GM12874 (cell line): ENCODE results near the gene PHLDA1.

Source experiments
- TF ChIP-seq, protein P1 (sequence below): IDR thresholded peaks from 2 replicates; pipeline ENCODE4 v1.5.1; 2011; ENCODE audit warnings: low read depth, mild to moderate bottlenecking, control low read depth, low read length, moderate library complexity; ENCODE audit not compliant: insufficient read depth

Gene PHLDA1

DNA sequence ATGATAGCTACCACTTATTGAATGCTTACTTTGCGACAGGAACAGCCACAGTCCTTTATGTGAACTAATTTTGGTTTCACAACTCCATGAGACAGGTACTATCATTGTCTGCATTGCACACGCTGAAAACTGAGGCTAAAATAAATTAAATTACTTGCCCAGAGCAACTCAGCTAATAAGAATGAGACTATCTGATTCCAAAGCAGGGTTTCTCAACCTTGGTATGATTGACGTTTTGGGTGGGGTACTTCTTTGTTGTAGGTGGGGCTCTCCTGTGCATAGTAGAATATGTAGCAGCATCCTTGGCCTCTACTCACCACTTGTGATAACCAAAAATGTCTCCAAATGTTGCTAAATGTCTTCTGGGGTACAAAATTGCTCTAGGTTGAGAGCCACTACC, 9.1 kb downstream of the PHLDA1 start:
- TF ChIP-seq, protein P1, sequence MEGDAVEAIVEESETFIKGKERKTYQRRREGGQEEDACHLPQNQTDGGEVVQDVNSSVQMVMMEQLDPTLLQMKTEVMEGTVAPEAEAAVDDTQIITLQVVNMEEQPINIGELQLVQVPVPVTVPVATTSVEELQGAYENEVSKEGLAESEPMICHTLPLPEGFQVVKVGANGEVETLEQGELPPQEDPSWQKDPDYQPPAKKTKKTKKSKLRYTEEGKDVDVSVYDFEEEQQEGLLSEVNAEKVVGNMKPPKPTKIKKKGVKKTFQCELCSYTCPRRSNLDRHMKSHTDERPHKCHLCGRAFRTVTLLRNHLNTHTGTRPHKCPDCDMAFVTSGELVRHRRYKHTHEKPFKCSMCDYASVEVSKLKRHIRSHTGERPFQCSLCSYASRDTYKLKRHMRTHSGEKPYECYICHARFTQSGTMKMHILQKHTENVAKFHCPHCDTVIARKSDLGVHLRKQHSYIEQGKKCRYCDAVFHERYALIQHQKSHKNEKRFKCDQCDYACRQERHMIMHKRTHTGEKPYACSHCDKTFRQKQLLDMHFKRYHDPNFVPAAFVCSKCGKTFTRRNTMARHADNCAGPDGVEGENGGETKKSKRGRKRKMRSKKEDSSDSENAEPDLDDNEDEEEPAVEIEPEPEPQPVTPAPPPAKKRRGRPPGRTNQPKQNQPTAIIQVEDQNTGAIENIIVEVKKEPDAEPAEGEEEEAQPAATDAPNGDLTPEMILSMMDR, result no peak

DNA sequence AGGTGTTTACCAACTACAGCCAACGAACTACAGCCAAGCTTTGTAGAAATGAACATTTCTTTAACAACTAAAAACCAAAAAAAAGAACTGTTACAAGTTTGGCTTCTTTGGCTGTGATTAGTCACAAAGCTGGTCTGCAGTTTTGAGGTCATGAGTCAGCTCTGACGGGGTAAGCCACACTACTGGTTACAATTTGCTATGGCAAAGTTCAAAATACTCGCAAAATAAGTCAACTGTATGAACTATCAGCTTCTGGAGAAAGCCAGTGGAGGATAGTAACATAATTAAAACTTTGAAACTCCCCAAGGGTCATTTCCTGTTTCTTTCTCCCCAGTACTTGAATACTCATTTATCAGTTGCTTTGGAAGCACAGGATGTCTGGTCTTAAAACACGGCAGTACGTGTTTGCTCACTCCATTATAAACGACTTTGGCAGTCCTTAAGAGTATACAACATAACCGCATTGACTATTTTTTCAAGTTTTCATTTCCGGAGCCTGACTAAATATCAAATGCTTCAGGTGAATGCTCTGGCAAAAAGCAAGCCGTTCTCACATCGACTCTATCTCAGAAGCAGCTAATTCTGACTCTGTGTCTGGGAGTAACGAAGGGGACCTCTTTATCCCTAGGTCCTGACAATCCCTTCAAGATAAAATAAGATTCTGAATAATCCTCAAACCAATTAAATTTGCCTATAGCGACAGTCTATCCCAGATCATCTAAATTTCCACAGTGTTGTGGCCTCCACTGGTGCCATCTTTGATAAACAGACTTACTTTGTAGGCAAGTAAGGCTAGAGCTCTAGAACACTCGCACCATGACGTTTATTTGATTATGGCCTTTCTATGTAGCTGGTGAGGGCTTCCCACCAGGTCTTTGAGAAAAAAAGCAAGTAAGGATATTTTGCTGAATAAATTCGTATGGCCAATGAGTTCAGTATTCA, 10.6 kb downstream of the PHLDA1 start:
- TF ChIP-seq, protein P1, result no peak

DNA sequence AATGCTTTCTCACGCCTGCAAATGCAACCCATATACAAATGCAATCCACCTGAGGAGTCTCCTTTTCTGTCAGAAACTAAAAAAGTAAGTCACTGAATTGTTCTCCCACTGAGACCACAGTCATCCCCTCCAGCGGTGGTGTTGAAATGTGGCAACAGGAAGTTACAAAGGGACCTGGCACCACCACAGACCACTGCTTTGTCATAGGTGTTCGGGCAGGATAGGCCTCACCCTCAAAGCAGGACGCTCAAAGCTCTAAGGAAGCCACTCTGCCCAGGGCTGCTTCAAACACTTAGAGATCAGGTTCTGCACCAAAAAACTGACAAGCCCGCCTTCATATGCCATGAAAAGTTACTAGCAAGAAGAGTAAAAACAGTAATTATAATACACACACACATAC, 11.3 kb downstream of the PHLDA1 start:
- TF ChIP-seq, protein P1, result no peak

DNA sequence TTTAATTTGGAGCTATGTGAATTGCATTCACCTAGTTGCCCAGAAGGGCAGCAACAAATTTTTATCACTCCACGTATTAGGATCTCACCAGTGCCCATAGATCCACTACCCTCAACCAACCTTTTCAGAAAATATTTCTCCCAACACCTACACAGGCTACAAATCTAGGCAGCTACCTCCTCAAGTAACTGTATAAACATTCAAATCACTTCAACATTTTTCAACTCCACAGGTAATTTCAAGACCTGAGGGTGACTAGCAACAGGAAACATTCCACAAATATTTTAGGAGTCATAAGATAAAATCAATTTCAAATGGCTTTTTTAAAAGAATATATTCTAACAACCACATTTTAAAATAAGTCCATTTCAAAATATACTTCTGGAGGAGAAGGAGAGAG, 12.9 kb downstream of the PHLDA1 start:
- TF ChIP-seq, protein P1, result no peak

DNA sequence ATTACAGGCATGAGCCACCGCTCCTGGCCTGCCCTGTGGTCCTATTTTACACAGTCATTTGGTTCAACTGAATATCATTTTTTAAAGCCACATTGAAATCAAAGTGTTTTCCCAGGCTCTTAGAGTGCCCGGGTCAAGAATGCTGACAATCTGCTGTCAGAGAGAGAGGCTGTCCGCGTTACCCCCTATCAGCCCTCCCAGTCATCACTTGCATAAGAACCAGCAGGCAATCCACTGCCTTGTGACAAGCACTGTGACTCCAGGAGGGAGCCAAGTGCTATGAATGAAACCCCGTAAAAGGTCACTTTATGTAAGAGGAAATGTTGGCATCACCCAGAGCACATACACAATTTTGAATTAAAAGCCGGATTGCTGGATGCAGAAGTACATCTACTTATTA, 13.5 kb downstream of the PHLDA1 start:
- TF ChIP-seq, protein P1, result no peak

DNA sequence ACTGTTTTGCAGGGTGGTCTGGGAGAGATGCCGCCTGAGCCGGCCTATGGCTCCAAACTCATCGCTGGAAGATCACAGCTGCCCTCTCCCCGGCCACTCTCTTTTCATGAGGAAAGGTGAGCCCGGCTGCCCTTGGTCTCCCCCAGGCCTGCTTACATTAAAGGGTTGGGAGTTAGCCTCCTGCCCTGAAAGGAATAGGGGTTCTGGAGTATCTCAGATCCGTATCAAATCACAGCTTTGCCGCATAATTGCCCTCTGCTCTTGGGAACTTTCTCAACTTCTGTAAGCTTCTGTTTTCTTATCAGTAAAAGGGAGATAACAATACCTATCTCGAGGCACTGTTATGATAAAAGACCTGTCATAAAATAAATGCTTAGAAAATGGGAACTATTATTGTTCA, 17.6 kb downstream of the PHLDA1 start:
- TF ChIP-seq, protein P1, result no peak

DNA sequence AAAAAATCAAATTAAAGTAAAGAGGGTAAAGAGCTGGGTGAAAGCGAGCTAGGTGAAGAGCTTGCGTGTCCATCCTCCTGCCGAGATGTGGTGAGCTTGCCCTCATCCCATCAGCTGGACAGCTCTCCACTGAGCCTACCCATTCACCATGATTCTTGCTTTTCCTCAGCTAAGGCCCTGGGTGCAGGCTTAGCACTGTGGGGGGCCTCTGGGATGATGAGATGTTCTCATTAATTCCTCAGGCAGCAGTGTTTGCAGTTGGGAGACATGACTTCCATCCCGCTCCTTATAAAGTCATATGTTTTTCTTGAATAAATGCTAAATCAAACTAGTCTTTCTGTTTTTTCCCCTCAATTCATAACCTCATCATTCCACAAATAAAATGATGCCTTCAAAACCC, 18.0 kb downstream of the PHLDA1 start:
- TF ChIP-seq, protein P1, result no peak
